Measurements from ENCODE around the gene HAVCR1.
"Not testable (repeated sequence)": the region's sequence is repeated elsewhere in the genome, so short reads cannot be mapped to it uniquely, and the experiment has no call there.

The HAVCR1 gene

GRCh38 chr5:157069949-157070348 is 11.0 kb upstream of the HAVCR1 start:
- WGBS, 2 experiments: 94 to 96% methylated on average over 3 of the region's 3 CpGs
- no peak overlapping the region for H3K27ac ChIP-seq (ENCODE audit: insufficient read depth, low read depth, low read length, poor library complexity, severe bottlenecking)
- H3K27me3 ChIP-seq (ENCODE audit: control insufficient read depth, insufficient read depth, low read length, poor library complexity, severe bottlenecking): no peaks in the 10 kb centered on the region
- H3K9me3 ChIP-seq (ENCODE audit: control insufficient read depth, low read length): no peaks in the 10 kb centered on the region
- H3K4me3 ChIP-seq (ENCODE audit: insufficient read depth, low read depth, low read length): no peak overlapping the region
- H3K4me1 ChIP-seq (ENCODE audit: control insufficient read depth, insufficient read depth, low read length): no peaks in the 10 kb centered on the region
- no peaks in the 10 kb centered on the region for H3K36me3 ChIP-seq (ENCODE audit: control insufficient read depth, insufficient read depth, low read length)

GRCh38 chr5:157068785-157069184 is 9.9 kb upstream of the HAVCR1 start:
- no peak overlapping the region for H3K27ac ChIP-seq (ENCODE audit: insufficient read depth, low read depth, low read length, poor library complexity, severe bottlenecking)
- H3K27me3 ChIP-seq (ENCODE audit: control insufficient read depth, insufficient read depth, low read length, poor library complexity, severe bottlenecking): no peaks in the 10 kb centered on the region
- no peak overlapping the region for H3K4me3 ChIP-seq (ENCODE audit: insufficient read depth, low read depth, low read length)
- no peaks in the 10 kb centered on the region for H3K4me1 ChIP-seq (ENCODE audit: control insufficient read depth, insufficient read depth, low read length)
- H3K9me3 ChIP-seq (ENCODE audit: control insufficient read depth, low read length): no peaks in the 10 kb centered on the region
- 93 to 94% methylated on average over 5 of the region's 5 CpGs for WGBS, 2 experiments
- H3K36me3 ChIP-seq (ENCODE audit: control insufficient read depth, insufficient read depth, low read length): no peaks in the 10 kb centered on the region

- Histone ChIP-seq H3K27ac (ENCODE audit: insufficient read depth, low read depth, low read length, poor library complexity, severe bottlenecking) (no peak overlapping the region), H3K36me3 (ENCODE audit: control insufficient read depth, insufficient read depth, low read length) (no peaks in the 10 kb centered on the region), H3K27me3 (ENCODE audit: control insufficient read depth, insufficient read depth, low read length, poor library complexity, severe bottlenecking) (no peaks in the 10 kb centered on the region), H3K9me3 (ENCODE audit: control insufficient read depth, low read length) (no peaks in the 10 kb centered on the region), H3K4me1 (ENCODE audit: control insufficient read depth, insufficient read depth, low read length) (no peaks in the 10 kb centered on the region), H3K4me3 (ENCODE audit: insufficient read depth, low read depth, low read length) (no peak overlapping the region)
- 94 to 96% methylated on average over 5 of the region's 5 CpGs for WGBS, 2 experiments
These were observed 9.4 kb upstream of the HAVCR1 start for GRCh38 chr5:157068339-157068738.

GRCh38 chr5:157067005-157067404 is 8.1 kb upstream of the HAVCR1 start:
- WGBS, 2 experiments: 66 to 74% methylated on average over 2 of the region's 2 CpGs
- no peaks in the 10 kb centered on the region for H3K36me3 ChIP-seq (ENCODE audit: control insufficient read depth, insufficient read depth, low read length)
- H3K27me3 ChIP-seq (ENCODE audit: control insufficient read depth, insufficient read depth, low read length, poor library complexity, severe bottlenecking): no peaks in the 10 kb centered on the region
- no peaks in the 10 kb centered on the region for H3K9me3 ChIP-seq (ENCODE audit: control insufficient read depth, low read length)
- no peaks in the 10 kb centered on the region for H3K4me1 ChIP-seq (ENCODE audit: control insufficient read depth, insufficient read depth, low read length)
- no peak overlapping the region for H3K27ac ChIP-seq (ENCODE audit: insufficient read depth, low read depth, low read length, poor library complexity, severe bottlenecking)
- no peak overlapping the region for H3K4me3 ChIP-seq (ENCODE audit: insufficient read depth, low read depth, low read length)

- H3K27me3 ChIP-seq (ENCODE audit: control insufficient read depth, insufficient read depth, low read length, poor library complexity, severe bottlenecking): no peaks in the 10 kb centered on the region
- 93 to 94% methylated on average over 2 of the region's 2 CpGs for WGBS, 2 experiments
- no peak overlapping the region for H3K27ac ChIP-seq (ENCODE audit: insufficient read depth, low read depth, low read length, poor library complexity, severe bottlenecking)
- no peaks in the 10 kb centered on the region for H3K4me1 ChIP-seq (ENCODE audit: control insufficient read depth, insufficient read depth, low read length)
- no peak overlapping the region for H3K4me3 ChIP-seq (ENCODE audit: insufficient read depth, low read depth, low read length)
- no peaks in the 10 kb centered on the region for H3K36me3 ChIP-seq (ENCODE audit: control insufficient read depth, insufficient read depth, low read length)
- no peaks in the 10 kb centered on the region for H3K9me3 ChIP-seq (ENCODE audit: control insufficient read depth, low read length)
These were observed 7.2 kb upstream of the HAVCR1 start for GRCh38 chr5:157066080-157066479.

- 89 to 94% methylated on average over 4 of the region's 4 CpGs for WGBS, 2 experiments
- H3K27me3 ChIP-seq (ENCODE audit: control insufficient read depth, insufficient read depth, low read length, poor library complexity, severe bottlenecking): no peaks in the 10 kb centered on the region
- no peaks in the 10 kb centered on the region for H3K9me3 ChIP-seq (ENCODE audit: control insufficient read depth, low read length)
- H3K36me3 ChIP-seq (ENCODE audit: control insufficient read depth, insufficient read depth, low read length): no peaks in the 10 kb centered on the region
- no peak overlapping the region for H3K27ac ChIP-seq (ENCODE audit: insufficient read depth, low read depth, low read length, poor library complexity, severe bottlenecking)
- no peaks in the 10 kb centered on the region for H3K4me1 ChIP-seq (ENCODE audit: control insufficient read depth, insufficient read depth, low read length)
- no peak overlapping the region for H3K4me3 ChIP-seq (ENCODE audit: insufficient read depth, low read depth, low read length)
These were observed 5.0 kb upstream of the HAVCR1 start for GRCh38 chr5:157063776-157064430.

- H3K9me3 ChIP-seq (ENCODE audit: control insufficient read depth, low read length): no peaks in the 10 kb centered on the region
- no peak overlapping the region for H3K27ac ChIP-seq (ENCODE audit: insufficient read depth, low read depth, low read length, poor library complexity, severe bottlenecking)
- WGBS, 2 experiments: 86 to 93% methylated on average over 2 of the region's 3 CpGs
- H3K4me1 ChIP-seq (ENCODE audit: control insufficient read depth, insufficient read depth, low read length): no peaks in the 10 kb centered on the region
- H3K27me3 ChIP-seq (ENCODE audit: control insufficient read depth, insufficient read depth, low read length, poor library complexity, severe bottlenecking): no peaks in the 10 kb centered on the region
- no peak overlapping the region for H3K4me3 ChIP-seq (ENCODE audit: insufficient read depth, low read depth, low read length)
- H3K36me3 ChIP-seq (ENCODE audit: control insufficient read depth, insufficient read depth, low read length): no peaks in the 10 kb centered on the region
These were observed 975 bp upstream of the HAVCR1 start for GRCh38 chr5:157059891-157060290.

- H3K9me3 ChIP-seq (ENCODE audit: control insufficient read depth, low read length): no peaks in the 10 kb centered on the region
- no peaks in the 10 kb centered on the region for H3K27me3 ChIP-seq (ENCODE audit: control insufficient read depth, insufficient read depth, low read length, poor library complexity, severe bottlenecking)
- H3K27ac ChIP-seq (ENCODE audit: insufficient read depth, low read depth, low read length, poor library complexity, severe bottlenecking): no peak overlapping the region
- no peaks in the 10 kb centered on the region for H3K4me1 ChIP-seq (ENCODE audit: control insufficient read depth, insufficient read depth, low read length)
- 89 to 92% methylated on average over 11 of the region's 11 CpGs for WGBS, 2 experiments
- H3K4me3 ChIP-seq (ENCODE audit: insufficient read depth, low read depth, low read length): no peak overlapping the region
- no peaks in the 10 kb centered on the region for H3K36me3 ChIP-seq (ENCODE audit: control insufficient read depth, insufficient read depth, low read length)
These were observed 1.2 kb downstream of the HAVCR1 start for GRCh38 chr5:157057459-157058370.

GRCh38 chr5:157056848-157057247 is 2.1 kb downstream of the HAVCR1 start:
- H3K4me1 ChIP-seq (ENCODE audit: control insufficient read depth, insufficient read depth, low read length); H3K27ac ChIP-seq (ENCODE audit: insufficient read depth, low read depth, low read length, poor library complexity, severe bottlenecking); H3K4me3 ChIP-seq (ENCODE audit: insufficient read depth, low read depth, low read length); H3K27me3 ChIP-seq (ENCODE audit: control insufficient read depth, insufficient read depth, low read length, poor library complexity, severe bottlenecking); H3K9me3 ChIP-seq (ENCODE audit: control insufficient read depth, low read length); H3K36me3 ChIP-seq (ENCODE audit: control insufficient read depth, insufficient read depth, low read length): not testable (repeated sequence)
- WGBS, 2 experiments: 90 to 93% methylated on average over 6 of the region's 6 CpGs

GRCh38 chr5:157051604-157052245 is 7.2 kb downstream of the HAVCR1 start:
- Histone ChIP-seq H3K4me3 (ENCODE audit: insufficient read depth, low read depth, low read length) (no peak overlapping the region), H3K27ac (ENCODE audit: insufficient read depth, low read depth, low read length, poor library complexity, severe bottlenecking) (no peak overlapping the region), H3K36me3 (ENCODE audit: control insufficient read depth, insufficient read depth, low read length) (no peaks in the 10 kb centered on the region), H3K9me3 (ENCODE audit: control insufficient read depth, low read length) (no peaks in the 10 kb centered on the region), H3K27me3 (ENCODE audit: control insufficient read depth, insufficient read depth, low read length, poor library complexity, severe bottlenecking) (no peaks in the 10 kb centered on the region), H3K4me1 (ENCODE audit: control insufficient read depth, insufficient read depth, low read length) (no peaks in the 10 kb centered on the region)
- 83 to 85% methylated on average over 7 of the region's 7 CpGs for WGBS, 2 experiments
